IPS DF 6.9 (cell line): Measurements from ENCODE around the gene PDGFC.

Experiments used
- DNase-seq: peaks from one replicate; pipeline ENCODE4 v3.0.0-alpha.2; 2013; ENCODE audit warnings: low read depth, low spot score
- H3K27ac ChIP-seq: one replicate; pipeline ENCODE4 v1.5.1; 2013; ENCODE audit warnings: low read length, control low read depth
- H3K27me3 ChIP-seq: 2 replicates; pipeline ENCODE4 v1.6.1; 2013; ENCODE audit warnings: mild to moderate bottlenecking, low read length; ENCODE audit not compliant: control insufficient read depth, insufficient read depth
- H3K36me3 ChIP-seq: 2 replicates; pipeline ENCODE4 v1.6.1; 2013; ENCODE audit warnings: low read length; ENCODE audit not compliant: control insufficient read depth, insufficient read depth
- H3K4me1 ChIP-seq: 2 replicates; pipeline ENCODE4 v1.6.1; 2013; ENCODE audit warnings: low read length; ENCODE audit not compliant: control insufficient read depth, insufficient read depth
- H3K4me3 ChIP-seq: 2 replicates; pipeline ENCODE4 v1.5.1; 2013; ENCODE audit warnings: mild to moderate bottlenecking, low read length
- H3K9me3 ChIP-seq: 2 replicates; pipeline ENCODE4 v1.6.1; 2013; ENCODE audit warnings: low read length, inconsistent platforms; ENCODE audit not compliant: control insufficient read depth, insufficient read depth
- WGBS: extraction: QIAGEN DNeasy Blood & Tissue Kit; methylation state at CpG from one replicate; pipeline ENCODE4 v1.1.7; 2013; ENCODE audit warnings: mixed read lengths, missing lambda C conversion rate; ENCODE audit not compliant: insufficient read length, insufficient coverage; 5-methylcytosine and 5-hydroxymethylcytosine counted together

The PDGFC gene

DNA sequence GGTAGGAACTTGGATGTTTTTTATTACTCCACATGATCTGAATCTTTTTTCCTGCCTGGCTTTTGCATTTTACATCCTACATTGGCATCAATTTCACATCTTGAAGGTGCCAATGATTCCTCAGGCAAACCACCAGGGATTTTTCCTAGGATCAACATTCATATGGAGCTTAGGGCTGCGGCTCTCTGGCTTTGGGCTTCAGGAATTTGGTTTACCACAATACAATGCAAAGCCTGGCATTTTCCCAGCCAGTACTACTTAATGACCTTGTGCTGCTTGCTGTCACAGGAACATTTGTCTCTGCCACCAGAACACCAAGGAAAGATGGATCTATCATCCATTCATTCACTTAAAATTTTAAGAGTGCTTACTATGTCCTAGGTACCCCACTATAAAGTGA is 180.7 kb downstream of the PDGFC start:
- DNase-seq, result no peak
- Histone ChIP-seq H3K27ac (no peak overlapping the region), H3K27me3 (no peaks in the 10 kb centered on the region), H3K36me3 (no peaks in the 10 kb centered on the region), H3K9me3 (no peaks in the 10 kb centered on the region), H3K4me3 (no peak overlapping the region), H3K4me1 (no peaks in the 10 kb centered on the region)
- no CpG with 5 or more reads among the region's 1 CpG for WGBS

GRCh38 chr4:156788782-156789181 is 182.8 kb downstream of the PDGFC start:
- no peaks in the 10 kb centered on the region for H3K36me3 ChIP-seq
- no peak overlapping the region for H3K4me3 ChIP-seq
- no peak for DNase-seq
- no peaks in the 10 kb centered on the region for H3K27me3 ChIP-seq
- no peaks in the 10 kb centered on the region for H3K4me1 ChIP-seq
- H3K9me3 ChIP-seq, result no peaks in the 10 kb centered on the region
- no peak overlapping the region for H3K27ac ChIP-seq

DNA sequence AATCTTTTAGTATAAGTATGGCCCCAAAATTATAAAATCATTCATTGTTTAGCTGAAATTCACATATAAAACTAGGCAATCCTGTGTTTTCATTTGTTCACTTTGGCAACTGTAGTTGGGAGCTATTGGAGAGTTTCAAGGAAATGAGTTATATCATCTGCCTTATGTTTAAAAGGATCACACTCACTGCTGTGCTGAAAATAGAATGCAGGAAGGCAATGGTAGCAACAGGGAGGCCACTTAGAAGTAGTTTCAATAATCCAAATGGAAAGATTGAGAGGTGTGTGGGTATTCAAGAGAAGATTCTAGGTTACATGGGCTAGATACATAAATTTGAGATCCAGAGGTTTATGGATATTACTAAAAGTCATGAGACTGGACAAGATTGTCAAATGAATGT is 184.9 kb downstream of the PDGFC start:
- Histone ChIP-seq H3K36me3 (no peaks in the 10 kb centered on the region), H3K27me3 (no peaks in the 10 kb centered on the region), H3K4me1 (no peaks in the 10 kb centered on the region), H3K9me3 (no peaks in the 10 kb centered on the region), H3K27ac (no peak overlapping the region), H3K4me3 (no peak overlapping the region)
- DNase-seq, result no peak

- H3K36me3 ChIP-seq, result no peaks in the 10 kb centered on the region
- no peaks in the 10 kb centered on the region for H3K27me3 ChIP-seq
- no peak for DNase-seq
- no peak overlapping the region for H3K27ac ChIP-seq
- H3K9me3 ChIP-seq, result no peaks in the 10 kb centered on the region
- no peak overlapping the region for H3K4me3 ChIP-seq
- no peaks in the 10 kb centered on the region for H3K4me1 ChIP-seq
- no CpG with 5 or more reads among the region's 3 CpGs for WGBS
Observed at GRCh38 chr4:156784970-156785369, 186.6 kb downstream of the PDGFC start.

- no peak overlapping the region for H3K27ac ChIP-seq
Observed at GRCh38 chr4:156783966-156784365, 187.6 kb downstream of the PDGFC start.

GRCh38 chr4:156782491-156782890 is 189.1 kb downstream of the PDGFC start:
- DNase-seq, result no peak
- H3K9me3 ChIP-seq, result no peaks in the 10 kb centered on the region
- no peaks in the 10 kb centered on the region for H3K36me3 ChIP-seq
- H3K4me1 ChIP-seq, result no peaks in the 10 kb centered on the region
- WGBS, result no CpG with 5 or more reads among the region's 5 CpGs
- no peak overlapping the region for H3K27ac ChIP-seq
- H3K27me3 ChIP-seq, result no peaks in the 10 kb centered on the region
- no peak overlapping the region for H3K4me3 ChIP-seq

More at GRCh38 chr4:156783966-156784365, 187.6 kb downstream of the PDGFC start:
- Histone ChIP-seq H3K9me3 (no peaks in the 10 kb centered on the region), H3K27me3 (no peaks in the 10 kb centered on the region), H3K4me1 (no peaks in the 10 kb centered on the region), H3K4me3 (no peak overlapping the region), H3K36me3 (no peaks in the 10 kb centered on the region)
- WGBS, result no CpG with 5 or more reads among the region's 2 CpGs
- no peak for DNase-seq

- Histone ChIP-seq H3K36me3 (no peaks in the 10 kb centered on the region), H3K4me3 (no peak overlapping the region), H3K4me1 (no peaks in the 10 kb centered on the region), H3K9me3 (no peaks in the 10 kb centered on the region), H3K27ac (no peak overlapping the region), H3K27me3 (no peaks in the 10 kb centered on the region)
- no peak for DNase-seq
- WGBS, result no CpG with 5 or more reads among the region's 2 CpGs
Observed at GRCh38 chr4:156781852-156782251, 189.7 kb downstream of the PDGFC start.

GRCh38 chr4:156779774-156780173 is 191.8 kb downstream of the PDGFC start:
- H3K4me3 ChIP-seq, result no peak overlapping the region
- no peaks in the 10 kb centered on the region for H3K27me3 ChIP-seq
- H3K4me1 ChIP-seq, result no peaks in the 10 kb centered on the region
- H3K36me3 ChIP-seq, result no peaks in the 10 kb centered on the region
- H3K27ac ChIP-seq, result no peak overlapping the region
- H3K9me3 ChIP-seq, result no peaks in the 10 kb centered on the region
- no peak for DNase-seq
- no CpG with 5 or more reads among the region's 1 CpG for WGBS

GRCh38 chr4:156779042-156779441 is 192.6 kb downstream of the PDGFC start:
- H3K9me3 ChIP-seq, result no peaks in the 10 kb centered on the region
- DNase-seq, result no peak
- H3K27ac ChIP-seq, result no peak overlapping the region
- no CpG with 5 or more reads among the region's 4 CpGs for WGBS
- H3K36me3 ChIP-seq, result no peaks in the 10 kb centered on the region
- H3K4me3 ChIP-seq, result no peak overlapping the region
- H3K4me1 ChIP-seq, result no peaks in the 10 kb centered on the region
- H3K27me3 ChIP-seq, result no peaks in the 10 kb centered on the region

DNA sequence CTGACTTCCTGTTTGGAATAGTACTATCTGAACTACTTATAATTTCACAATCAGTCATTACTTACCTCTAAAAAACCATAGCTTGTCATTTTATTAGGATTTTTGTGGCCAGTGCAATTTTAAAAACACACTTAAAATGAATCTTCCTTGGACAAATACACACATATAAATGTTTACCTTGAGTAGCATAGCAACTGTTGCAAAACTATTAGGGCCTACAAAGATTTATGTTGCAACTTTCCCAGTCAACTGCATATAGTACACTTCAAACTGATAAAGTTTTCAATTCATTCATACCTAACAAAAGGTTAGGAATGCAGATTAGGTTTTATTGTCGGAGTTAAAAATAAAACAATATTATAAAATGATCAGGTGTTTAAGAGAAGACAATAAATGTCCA is 193.0 kb downstream of the PDGFC start:
- WGBS, result no CpG with 5 or more reads among the region's 1 CpG
- Histone ChIP-seq H3K4me3 (no peak overlapping the region), H3K36me3 (no peaks in the 10 kb centered on the region), H3K27me3 (no peaks in the 10 kb centered on the region), H3K9me3 (no peaks in the 10 kb centered on the region), H3K4me1 (no peaks in the 10 kb centered on the region), H3K27ac (no peak overlapping the region)
- no peak for DNase-seq

DNA sequence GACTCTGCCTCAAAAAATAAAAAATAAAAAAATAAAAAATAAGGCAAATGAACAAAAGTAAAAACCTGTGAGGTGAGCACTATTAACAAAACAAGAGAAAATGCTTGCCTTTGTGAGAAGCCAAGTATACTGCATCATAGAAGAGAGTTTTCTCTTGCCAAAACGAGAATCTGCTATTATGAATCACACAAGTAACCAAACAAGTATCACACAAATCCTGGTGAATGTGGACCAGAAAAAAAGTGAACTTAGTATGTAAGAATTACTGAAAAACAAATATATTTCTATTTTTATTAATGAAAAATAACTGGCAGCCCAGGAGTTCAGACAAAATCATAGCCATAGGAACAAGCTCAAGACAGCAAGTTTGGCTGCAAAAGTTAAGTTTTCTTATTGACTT is 193.5 kb downstream of the PDGFC start:
- no peaks in the 10 kb centered on the region for H3K4me1 ChIP-seq
- DNase-seq, result no peak
- no CpG with 5 or more reads among the region's 1 CpG for WGBS

More for the DNA sequence above, 193.5 kb downstream of the PDGFC start:
- no peaks in the 10 kb centered on the region for H3K27me3 ChIP-seq
- no peak overlapping the region for H3K27ac ChIP-seq
- H3K36me3 ChIP-seq, result no peaks in the 10 kb centered on the region
- H3K9me3 ChIP-seq, result no peaks in the 10 kb centered on the region
- no peak overlapping the region for H3K4me3 ChIP-seq
